ENCODE results near the gene CDK2.

DNA sequence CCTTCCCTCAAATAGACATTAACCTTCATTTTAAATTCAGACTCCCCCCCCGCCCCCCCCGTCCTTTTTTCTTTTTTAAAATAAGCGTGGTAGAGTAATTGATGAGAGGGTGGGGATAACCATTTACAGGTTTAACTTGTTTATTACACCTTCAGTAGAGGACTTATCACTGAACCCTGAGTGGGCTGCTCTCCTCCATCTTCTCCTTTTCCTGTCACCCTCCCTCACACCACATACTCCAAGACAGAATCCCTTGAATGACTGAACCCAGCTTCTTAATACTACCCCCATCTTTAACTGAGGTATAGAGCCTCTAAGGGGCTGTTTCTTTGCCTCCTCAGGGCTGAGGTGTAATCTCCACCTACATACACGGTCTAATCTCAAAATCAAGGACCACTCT, 50.6 kb downstream of the CDK2 start:
- TF ChIP-seq, protein P1, sequence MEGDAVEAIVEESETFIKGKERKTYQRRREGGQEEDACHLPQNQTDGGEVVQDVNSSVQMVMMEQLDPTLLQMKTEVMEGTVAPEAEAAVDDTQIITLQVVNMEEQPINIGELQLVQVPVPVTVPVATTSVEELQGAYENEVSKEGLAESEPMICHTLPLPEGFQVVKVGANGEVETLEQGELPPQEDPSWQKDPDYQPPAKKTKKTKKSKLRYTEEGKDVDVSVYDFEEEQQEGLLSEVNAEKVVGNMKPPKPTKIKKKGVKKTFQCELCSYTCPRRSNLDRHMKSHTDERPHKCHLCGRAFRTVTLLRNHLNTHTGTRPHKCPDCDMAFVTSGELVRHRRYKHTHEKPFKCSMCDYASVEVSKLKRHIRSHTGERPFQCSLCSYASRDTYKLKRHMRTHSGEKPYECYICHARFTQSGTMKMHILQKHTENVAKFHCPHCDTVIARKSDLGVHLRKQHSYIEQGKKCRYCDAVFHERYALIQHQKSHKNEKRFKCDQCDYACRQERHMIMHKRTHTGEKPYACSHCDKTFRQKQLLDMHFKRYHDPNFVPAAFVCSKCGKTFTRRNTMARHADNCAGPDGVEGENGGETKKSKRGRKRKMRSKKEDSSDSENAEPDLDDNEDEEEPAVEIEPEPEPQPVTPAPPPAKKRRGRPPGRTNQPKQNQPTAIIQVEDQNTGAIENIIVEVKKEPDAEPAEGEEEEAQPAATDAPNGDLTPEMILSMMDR (conservative IDR thresholded peaks at IDR 0.05; ENCODE audit: low read depth, low read length) = no peak
- TF ChIP-seq, protein P2, sequence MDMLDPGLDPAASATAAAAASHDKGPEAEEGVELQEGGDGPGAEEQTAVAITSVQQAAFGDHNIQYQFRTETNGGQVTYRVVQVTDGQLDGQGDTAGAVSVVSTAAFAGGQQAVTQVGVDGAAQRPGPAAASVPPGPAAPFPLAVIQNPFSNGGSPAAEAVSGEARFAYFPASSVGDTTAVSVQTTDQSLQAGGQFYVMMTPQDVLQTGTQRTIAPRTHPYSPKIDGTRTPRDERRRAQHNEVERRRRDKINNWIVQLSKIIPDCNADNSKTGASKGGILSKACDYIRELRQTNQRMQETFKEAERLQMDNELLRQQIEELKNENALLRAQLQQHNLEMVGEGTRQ (IDR thresholded peaks at IDR 0.05; ENCODE audit: low read depth, low read length) = no peak
- no peak for TF ChIP-seq BHLHE40 (IDR thresholded peaks at IDR 0.05; ENCODE audit: low read depth, low read length)
